D721Med (cell line): ENCODE measurements around the gene MBNL3.

Experiments used
- DNase-seq: peaks from one replicate; pipeline ENCODE4 v3.0.0; 2011; ENCODE audit warnings: low spot score; ENCODE audit not compliant: insufficient read length
- FAIRE-seq: peaks from 2 replicates; lab custom pipeline; 2011; peaks lifted over from hg19 to GRCh38; lab: Jason Lieb, UNC
- TF ChIP-seq, protein P1 (sequence below): IDR thresholded peaks from 2 replicates; pipeline ENCODE4 v1.5.1; 2012; ENCODE audit warnings: mild to moderate bottlenecking, control low read depth; ENCODE audit not compliant: insufficient read depth; ENCODE audit errors: missing control alignments

The MBNL3 gene, protein sequence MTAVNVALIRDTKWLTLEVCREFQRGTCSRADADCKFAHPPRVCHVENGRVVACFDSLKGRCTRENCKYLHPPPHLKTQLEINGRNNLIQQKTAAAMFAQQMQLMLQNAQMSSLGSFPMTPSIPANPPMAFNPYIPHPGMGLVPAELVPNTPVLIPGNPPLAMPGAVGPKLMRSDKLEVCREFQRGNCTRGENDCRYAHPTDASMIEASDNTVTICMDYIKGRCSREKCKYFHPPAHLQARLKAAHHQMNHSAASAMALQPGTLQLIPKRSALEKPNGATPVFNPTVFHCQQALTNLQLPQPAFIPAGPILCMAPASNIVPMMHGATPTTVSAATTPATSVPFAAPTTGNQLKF

DNA sequence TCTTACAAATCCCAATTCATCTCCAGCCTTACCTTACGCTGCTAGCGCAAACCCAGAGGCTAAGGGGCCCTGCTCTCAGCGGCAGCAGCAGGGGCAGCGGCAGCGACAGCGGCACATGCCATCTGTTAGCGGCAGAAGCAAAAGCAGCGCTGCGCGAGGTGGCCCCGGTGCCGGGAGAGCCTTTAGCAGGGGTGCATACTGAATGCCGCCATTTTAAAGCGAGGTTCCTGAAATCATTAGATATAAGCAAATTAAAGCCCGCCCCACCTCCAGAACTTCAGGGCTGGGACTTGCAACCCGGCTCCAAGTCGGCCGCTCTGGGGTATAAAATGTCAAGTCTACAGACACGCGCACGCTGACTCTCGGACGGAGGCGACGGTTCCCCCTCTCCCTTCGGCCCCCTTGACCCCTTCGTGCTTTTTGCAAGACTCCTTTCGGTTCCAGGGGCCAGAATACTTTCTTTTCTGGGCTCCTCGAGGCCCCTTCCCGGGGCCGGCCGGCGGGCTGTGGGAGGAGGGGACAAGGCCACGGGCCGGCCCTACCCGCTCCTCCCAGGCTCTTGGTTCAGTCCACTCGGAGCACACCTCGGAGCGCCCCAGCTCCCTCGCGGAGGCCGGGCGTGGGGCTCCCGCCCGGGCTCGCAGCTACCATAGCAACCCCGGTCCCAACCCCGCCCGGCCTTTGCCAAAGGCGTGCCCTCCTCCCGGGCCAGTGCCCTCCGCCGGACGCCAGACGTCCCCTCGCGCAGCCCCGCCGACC, at the start of gene MBNL3:
Gene MBNL3, minus strand, starts transcription at position 220 of the 759 bp plus-strand sequence. CDS start 49,427 bp downstream, outside the sequence.
- DNase-seq (no peak), FAIRE-seq (no peak)
- TF ChIP-seq, protein P1, sequence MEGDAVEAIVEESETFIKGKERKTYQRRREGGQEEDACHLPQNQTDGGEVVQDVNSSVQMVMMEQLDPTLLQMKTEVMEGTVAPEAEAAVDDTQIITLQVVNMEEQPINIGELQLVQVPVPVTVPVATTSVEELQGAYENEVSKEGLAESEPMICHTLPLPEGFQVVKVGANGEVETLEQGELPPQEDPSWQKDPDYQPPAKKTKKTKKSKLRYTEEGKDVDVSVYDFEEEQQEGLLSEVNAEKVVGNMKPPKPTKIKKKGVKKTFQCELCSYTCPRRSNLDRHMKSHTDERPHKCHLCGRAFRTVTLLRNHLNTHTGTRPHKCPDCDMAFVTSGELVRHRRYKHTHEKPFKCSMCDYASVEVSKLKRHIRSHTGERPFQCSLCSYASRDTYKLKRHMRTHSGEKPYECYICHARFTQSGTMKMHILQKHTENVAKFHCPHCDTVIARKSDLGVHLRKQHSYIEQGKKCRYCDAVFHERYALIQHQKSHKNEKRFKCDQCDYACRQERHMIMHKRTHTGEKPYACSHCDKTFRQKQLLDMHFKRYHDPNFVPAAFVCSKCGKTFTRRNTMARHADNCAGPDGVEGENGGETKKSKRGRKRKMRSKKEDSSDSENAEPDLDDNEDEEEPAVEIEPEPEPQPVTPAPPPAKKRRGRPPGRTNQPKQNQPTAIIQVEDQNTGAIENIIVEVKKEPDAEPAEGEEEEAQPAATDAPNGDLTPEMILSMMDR, result no peak

DNA sequence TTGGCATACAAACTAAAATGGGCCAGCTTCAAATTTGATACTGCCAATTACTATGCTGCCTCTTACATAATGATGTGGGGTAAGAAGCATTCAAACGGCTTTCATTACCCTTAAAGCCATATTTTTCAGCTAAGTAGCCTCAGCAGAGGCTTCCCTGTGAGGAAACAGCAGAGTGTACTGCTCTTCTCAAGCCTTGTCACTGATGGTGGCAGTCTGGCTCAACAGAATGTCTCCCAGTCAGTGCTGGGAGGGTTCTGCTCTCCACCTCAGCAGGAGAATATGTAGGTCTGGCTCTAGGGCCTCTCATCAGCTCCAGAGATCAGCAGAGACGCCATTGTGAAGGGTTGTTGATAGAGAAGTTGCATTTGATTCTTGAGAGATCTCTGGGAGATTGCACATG, 44.6 kb upstream of the MBNL3 start:
- no peak for DNase-seq
- FAIRE-seq, result no peak
- TF ChIP-seq, protein P1, result no peak

DNA sequence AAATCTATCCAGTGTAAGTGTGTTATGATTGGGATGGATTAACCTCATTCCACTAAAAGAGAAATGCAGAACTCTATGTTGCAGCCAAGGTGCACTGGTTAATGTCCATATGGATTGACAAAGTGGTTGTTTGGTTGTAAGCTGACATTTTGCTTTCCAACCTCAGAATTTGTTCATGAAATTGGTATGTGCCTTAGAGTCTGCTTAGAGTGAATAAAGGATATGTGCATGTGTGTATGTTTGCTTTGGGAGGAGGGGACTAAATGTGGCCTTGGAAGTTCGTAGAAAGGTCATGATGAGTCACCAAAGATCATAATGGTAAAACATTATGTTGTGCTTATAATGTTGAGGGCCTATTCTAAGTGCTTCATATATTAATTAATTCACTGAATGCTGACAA, 44.1 kb upstream of the MBNL3 start:
- TF ChIP-seq, protein P1, result no peak
- FAIRE-seq, result no peak
- DNase-seq, result no peak

DNA sequence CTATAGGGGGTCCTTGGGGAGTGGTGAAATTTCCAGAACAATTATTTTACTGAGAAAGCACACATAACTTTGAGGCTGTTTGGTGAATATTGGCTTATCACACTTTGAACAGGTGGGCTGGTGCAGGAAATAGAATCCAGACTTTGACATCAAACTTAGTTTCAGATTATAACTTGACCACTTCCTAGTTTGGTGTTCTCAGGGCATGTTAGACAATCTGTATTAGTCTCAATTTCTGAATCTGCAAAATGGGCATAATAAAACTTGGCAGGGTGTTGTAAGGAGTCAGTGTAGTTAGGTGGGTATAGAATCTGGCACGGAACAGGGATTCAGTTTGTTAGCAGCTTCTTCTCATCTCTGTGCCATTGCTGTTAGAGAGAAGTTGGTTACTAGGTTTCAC, 43.3 kb upstream of the MBNL3 start:
- FAIRE-seq, result no peak
- TF ChIP-seq, protein P1, result no peak
- DNase-seq, result no peak

DNA sequence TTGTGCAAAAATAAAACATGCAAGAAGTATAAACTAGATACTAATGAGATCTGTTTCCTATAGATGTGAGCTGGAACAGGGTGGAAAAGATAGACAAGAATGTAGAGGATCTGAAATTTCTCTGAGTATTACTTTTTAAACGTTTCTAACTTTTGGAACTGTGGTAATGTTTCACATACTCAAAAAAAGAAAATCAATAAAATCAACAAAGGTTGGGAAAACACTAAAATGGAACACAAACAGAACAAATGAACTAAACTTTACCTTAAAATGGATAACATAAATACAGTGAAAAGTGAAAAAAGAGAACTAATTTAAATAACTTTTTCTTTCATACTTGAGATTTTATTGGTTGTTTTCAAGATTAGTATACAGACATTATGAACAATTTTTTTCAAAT, 32.0 kb upstream of the MBNL3 start:
- no peak for DNase-seq
- TF ChIP-seq, protein P1, result no peak
- no peak for FAIRE-seq

DNA sequence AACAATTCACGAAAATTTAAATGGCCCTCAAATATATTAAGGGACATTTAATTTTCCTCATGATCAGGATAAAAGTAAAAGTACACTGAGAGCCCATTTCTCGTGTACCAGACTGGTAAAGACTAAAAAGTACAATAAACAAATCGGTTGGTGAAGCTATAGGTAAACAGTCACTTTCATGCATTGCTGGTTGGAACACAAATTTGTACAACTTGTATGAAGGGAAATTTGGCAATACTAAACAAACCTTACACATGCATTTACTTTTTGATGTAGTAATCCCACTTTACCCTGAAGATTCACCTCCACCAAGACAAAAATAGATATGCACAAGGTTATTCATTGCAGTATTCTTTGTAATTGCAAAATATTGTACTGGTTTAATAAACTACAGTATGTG, 31.4 kb upstream of the MBNL3 start:
- FAIRE-seq (no peak), DNase-seq (no peak)
- TF ChIP-seq, protein P1, result no peak
